HUES64 (cell line): Measurements from ENCODE around the gene LSM3. TPM values are rescaled to one million over a fixed set of nuclear protein-coding genes. Genes with fewer than 3 reads are reported as not detected.
A peak's percentile ranks its signal among the peaks of the same experiment; 100 is the strongest.

Experiments
- H3K27ac ChIP-seq: 2 replicates; pipeline ENCODE4 v1.7.0; 2013; ENCODE audit warnings: low read depth, low read length, inconsistent platforms
- H3K27me3 ChIP-seq: 2 replicates; pipeline ENCODE4 v1.6.1; 2013; ENCODE audit warnings: mild to moderate bottlenecking, low read length; ENCODE audit not compliant: insufficient read depth
- H3K36me3 ChIP-seq: 2 replicates; pipeline ENCODE4 v1.6.1; 2013; ENCODE audit warnings: mild to moderate bottlenecking, low read length; ENCODE audit not compliant: insufficient read depth
- H3K4me1 ChIP-seq: 2 replicates; pipeline ENCODE4 v1.6.1; 2013; ENCODE audit warnings: mild to moderate bottlenecking, low read length, moderate library complexity; ENCODE audit not compliant: insufficient read depth
- H3K4me3 ChIP-seq: 2 replicates; pipeline ENCODE4 v1.5.1; 2013; ENCODE audit warnings: mild to moderate bottlenecking, low read length, moderate library complexity
- H3K9ac ChIP-seq: 2 replicates; pipeline ENCODE4 v1.6.1; 2013; ENCODE audit warnings: mild to moderate bottlenecking, low read depth, low read length
- H3K9me3 ChIP-seq: 2 replicates; pipeline ENCODE4 v1.6.1; 2013; ENCODE audit warnings: low read depth, low read length; ENCODE audit not compliant: insufficient read depth
- WGBS: fragments of 150-250, 120-280 bp; methylation state at CpG from one replicate; pipeline ENCODE4 v1.1.7; 2013; ENCODE audit warnings: missing lambda C conversion rate; 5-methylcytosine and 5-hydroxymethylcytosine counted together
- polyA plus RNA-seq, 2 experiments: library from polyadenylated mRNA; stranded (reverse); fragments of 50-300 nt; gene quantifications; one replicate each; pipeline ENCODE4 v1.2.3, GENCODE V29; 2013

Gene LSM3
- polyA plus RNA-seq (2013, experiment 1 of 2): 32.6 TPM
- polyA plus RNA-seq (2013, experiment 2 of 2): 32.6 TPM

GRCh38 chr3:14178247-14179113, at the start of gene LSM3, which contains the start of gene XPC:
LSM3 (plus strand) TSS chr3:14178817; CDS start chr3:14178861, 44 bp downstream.
XPC (minus strand) TSS chr3:14178601; CDS start chr3:14178568, 33 bp downstream.
- peak within 1 kb of the TSS; percentile 65 for H3K27ac ChIP-seq
- no peaks in the 10 kb centered on the region for H3K27me3 ChIP-seq
- H3K4me1 ChIP-seq: peaks cover 17% of the 10 kb centered on the region
- H3K9ac ChIP-seq: peak within 1 kb of the TSS; percentile 93
- peak within 1 kb of the TSS; percentile 76 for H3K4me3 ChIP-seq
- H3K9me3 ChIP-seq: no peaks in the 10 kb centered on the region
- under 1% methylated on average over 77 of the region's 78 CpGs for WGBS
- H3K36me3 ChIP-seq: peaks cover 27% of the 10 kb centered on the region

- H3K9ac ChIP-seq: no peak overlapping the region
- H3K27ac ChIP-seq: no peak overlapping the region
- H3K36me3 ChIP-seq: peaks cover 66% of the 10 kb centered on the region
- H3K9me3 ChIP-seq: no peaks in the 10 kb centered on the region
- WGBS: 99% methylated on average over 6 of the region's 6 CpGs
- H3K4me1 ChIP-seq: peaks cover 7% of the 10 kb centered on the region; the same call in 1 of the 2 replicates
- no peaks in the 10 kb centered on the region for H3K27me3 ChIP-seq
- no peak overlapping the region for H3K4me3 ChIP-seq
These were observed 49.3 kb upstream of the LSM3 start for GRCh38 chr3:14129296-14129695.

- Histone ChIP-seq H3K36me3 (peaks cover 75% of the 10 kb centered on the region), H3K9ac (no peak overlapping the region), H3K9me3 (no peaks in the 10 kb centered on the region), H3K4me1 (peaks cover 7% of the 10 kb centered on the region; the same call in 1 of the 2 replicates), H3K27ac (no peak overlapping the region), H3K4me3 (no peak overlapping the region), H3K27me3 (no peaks in the 10 kb centered on the region)
- 91% methylated on average over 4 of the region's 4 CpGs for WGBS
These were observed 48.4 kb upstream of the LSM3 start for GRCh38 chr3:14130230-14130629.

GRCh38 chr3:14130707-14131106, 47.9 kb upstream of the LSM3 start:
- Histone ChIP-seq H3K27me3 (no peaks in the 10 kb centered on the region), H3K27ac (no peak overlapping the region), H3K9me3 (no peaks in the 10 kb centered on the region), H3K4me1 (peaks cover 7% of the 10 kb centered on the region; the same call in 1 of the 2 replicates), H3K4me3 (no peak overlapping the region), H3K36me3 (peaks cover 80% of the 10 kb centered on the region), H3K9ac (no peak overlapping the region)
- WGBS: 94% methylated on average over 12 of the region's 12 CpGs

- no peak overlapping the region for H3K9ac ChIP-seq
- 93% methylated on average over 5 of the region's 5 CpGs for WGBS
- H3K27me3 ChIP-seq: no peaks in the 10 kb centered on the region
- H3K4me3 ChIP-seq: no peak overlapping the region
- no peak overlapping the region for H3K27ac ChIP-seq
- peaks cover 3% of the 10 kb centered on the region; the same call in 1 of the 2 replicates for H3K4me1 ChIP-seq
- no peaks in the 10 kb centered on the region for H3K9me3 ChIP-seq
- H3K36me3 ChIP-seq: peaks cover 84% of the 10 kb centered on the region
These were observed 47.5 kb upstream of the LSM3 start for GRCh38 chr3:14131134-14131533.

GRCh38 chr3:14132120-14132519, 46.5 kb upstream of the LSM3 start:
- 95% methylated on average over 8 of the region's 8 CpGs for WGBS
- Histone ChIP-seq H3K36me3 (peaks cover 92% of the 10 kb centered on the region), H3K27me3 (no peaks in the 10 kb centered on the region), H3K4me1 (no peaks in the 10 kb centered on the region), H3K4me3 (no peak overlapping the region), H3K9ac (no peak overlapping the region), H3K27ac (no peak overlapping the region), H3K9me3 (no peaks in the 10 kb centered on the region)

- H3K9ac ChIP-seq: no peak overlapping the region
- 87% methylated on average over 6 of the region's 6 CpGs for WGBS
- no peaks in the 10 kb centered on the region for H3K4me1 ChIP-seq
- H3K27me3 ChIP-seq: no peaks in the 10 kb centered on the region
- no peak overlapping the region for H3K4me3 ChIP-seq
- H3K27ac ChIP-seq: no peak overlapping the region
- peaks cover 93% of the 10 kb centered on the region for H3K36me3 ChIP-seq
- no peaks in the 10 kb centered on the region for H3K9me3 ChIP-seq
These were observed 45.9 kb upstream of the LSM3 start for GRCh38 chr3:14132689-14133088.

GRCh38 chr3:14133188-14133800, 45.3 kb upstream of the LSM3 start:
- H3K27me3 ChIP-seq: no peaks in the 10 kb centered on the region
- H3K4me1 ChIP-seq: no peaks in the 10 kb centered on the region
- no peaks in the 10 kb centered on the region for H3K9me3 ChIP-seq
- H3K4me3 ChIP-seq: no peak overlapping the region
- peaks cover 91% of the 10 kb centered on the region for H3K36me3 ChIP-seq
- H3K27ac ChIP-seq: no peak overlapping the region
- WGBS: 95% methylated on average over 10 of the region's 10 CpGs
- H3K9ac ChIP-seq: no peak overlapping the region

- Histone ChIP-seq H3K9me3 (no peaks in the 10 kb centered on the region), H3K4me3 (no peak overlapping the region), H3K36me3 (peaks cover 91% of the 10 kb centered on the region), H3K4me1 (no peaks in the 10 kb centered on the region), H3K9ac (no peak overlapping the region), H3K27me3 (no peaks in the 10 kb centered on the region), H3K27ac (no peak overlapping the region)
- WGBS: 93% methylated on average over 5 of the region's 5 CpGs
These were observed 44.7 kb upstream of the LSM3 start for GRCh38 chr3:14133876-14134275.

- 93% methylated on average over 6 of the region's 6 CpGs for WGBS
These were observed 44.3 kb upstream of the LSM3 start for GRCh38 chr3:14134291-14134690.

GRCh38 chr3:14135581-14135980, 43.0 kb upstream of the LSM3 start:
- 96% methylated on average over 11 of the region's 11 CpGs for WGBS
- Histone ChIP-seq H3K4me1 (no peaks in the 10 kb centered on the region), H3K36me3 (peaks cover 84% of the 10 kb centered on the region), H3K27me3 (no peaks in the 10 kb centered on the region), H3K4me3 (no peak overlapping the region), H3K9ac (no peak overlapping the region), H3K9me3 (no peaks in the 10 kb centered on the region), H3K27ac (no peak overlapping the region)

More at GRCh38 chr3:14134291-14134690, 44.3 kb upstream of the LSM3 start:
- H3K36me3 ChIP-seq: peaks cover 92% of the 10 kb centered on the region
- no peak overlapping the region for H3K4me3 ChIP-seq
- H3K9ac ChIP-seq: no peak overlapping the region
- no peaks in the 10 kb centered on the region for H3K9me3 ChIP-seq
- H3K27me3 ChIP-seq: no peaks in the 10 kb centered on the region
- H3K27ac ChIP-seq: no peak overlapping the region
- H3K4me1 ChIP-seq: no peaks in the 10 kb centered on the region
